GM12801 (cell line): ENCODE results near the gene PPP2R5D.

Source experiments
- TF ChIP-seq, protein P1 (sequence below): IDR thresholded peaks from one replicate; pipeline ENCODE4 v1.5.1; 2011; ENCODE audit warnings: control low read depth; ENCODE audit not compliant: insufficient read length; ENCODE audit errors: extremely low read depth

The PPP2R5D gene

GRCh38 chr6:43024436-43024835, 40.1 kb downstream of the PPP2R5D start:
- TF ChIP-seq, protein P1, sequence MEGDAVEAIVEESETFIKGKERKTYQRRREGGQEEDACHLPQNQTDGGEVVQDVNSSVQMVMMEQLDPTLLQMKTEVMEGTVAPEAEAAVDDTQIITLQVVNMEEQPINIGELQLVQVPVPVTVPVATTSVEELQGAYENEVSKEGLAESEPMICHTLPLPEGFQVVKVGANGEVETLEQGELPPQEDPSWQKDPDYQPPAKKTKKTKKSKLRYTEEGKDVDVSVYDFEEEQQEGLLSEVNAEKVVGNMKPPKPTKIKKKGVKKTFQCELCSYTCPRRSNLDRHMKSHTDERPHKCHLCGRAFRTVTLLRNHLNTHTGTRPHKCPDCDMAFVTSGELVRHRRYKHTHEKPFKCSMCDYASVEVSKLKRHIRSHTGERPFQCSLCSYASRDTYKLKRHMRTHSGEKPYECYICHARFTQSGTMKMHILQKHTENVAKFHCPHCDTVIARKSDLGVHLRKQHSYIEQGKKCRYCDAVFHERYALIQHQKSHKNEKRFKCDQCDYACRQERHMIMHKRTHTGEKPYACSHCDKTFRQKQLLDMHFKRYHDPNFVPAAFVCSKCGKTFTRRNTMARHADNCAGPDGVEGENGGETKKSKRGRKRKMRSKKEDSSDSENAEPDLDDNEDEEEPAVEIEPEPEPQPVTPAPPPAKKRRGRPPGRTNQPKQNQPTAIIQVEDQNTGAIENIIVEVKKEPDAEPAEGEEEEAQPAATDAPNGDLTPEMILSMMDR = no peak

DNA sequence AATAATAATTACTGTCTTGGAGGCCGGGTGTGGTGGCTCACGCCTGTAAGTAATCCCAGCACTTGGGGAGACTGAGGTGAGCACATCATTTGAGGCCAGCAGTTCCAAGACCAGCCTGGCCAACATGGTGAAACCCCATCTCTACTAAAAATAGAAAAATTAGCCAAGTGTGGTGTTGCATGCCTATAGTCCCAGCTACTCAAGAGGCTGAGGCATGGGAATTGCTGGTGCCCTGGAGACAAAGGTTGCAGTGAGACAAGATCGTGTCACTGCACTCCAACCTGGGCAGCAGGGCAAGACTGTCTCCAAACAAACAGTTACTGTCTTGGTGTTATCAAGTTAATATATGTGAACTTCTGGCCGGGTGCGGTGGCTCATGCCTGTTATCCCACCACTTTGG, 42.0 kb downstream of the PPP2R5D start:
- TF ChIP-seq, protein P1 = no peak

DNA sequence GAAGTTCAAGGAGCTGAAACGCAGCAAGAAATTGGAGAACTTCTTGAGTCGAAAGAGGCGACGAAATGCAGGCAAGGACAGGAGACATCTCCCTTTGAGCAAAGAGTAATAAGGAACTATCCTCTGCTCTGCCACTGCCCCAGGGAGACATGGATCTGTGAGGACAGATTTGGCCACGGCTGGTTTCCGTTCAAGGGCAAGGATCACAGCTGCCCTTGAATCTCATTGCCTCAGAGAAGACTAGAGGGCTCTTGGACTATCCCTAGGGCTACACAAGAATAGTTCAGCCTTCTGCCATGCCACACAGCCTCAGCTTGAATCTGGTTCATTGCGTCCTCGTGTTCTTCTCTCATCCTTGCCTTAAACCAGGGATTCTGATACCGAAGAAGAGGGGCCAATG, 44.8 kb downstream of the PPP2R5D start:
- TF ChIP-seq, protein P1 = no peak

DNA sequence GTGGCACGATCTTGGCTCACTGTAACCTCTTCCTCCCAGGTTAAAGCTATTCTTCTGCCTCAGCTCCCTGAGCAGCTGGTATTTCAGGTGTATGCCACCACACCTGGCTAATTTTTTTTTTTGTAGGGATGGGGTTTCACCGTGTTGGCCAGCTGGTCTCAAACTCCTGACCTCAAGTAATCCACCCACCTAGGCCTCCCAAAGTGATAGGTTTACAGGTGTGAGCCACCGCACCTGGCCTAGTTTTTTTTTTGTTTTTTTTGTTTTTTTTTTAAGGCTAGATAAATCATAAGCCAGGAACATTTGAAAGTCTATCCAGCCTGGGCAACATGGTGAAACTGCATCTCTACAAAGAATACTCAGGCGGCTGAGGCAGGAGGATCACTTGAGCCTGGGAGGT, 48.0 kb downstream of the PPP2R5D start:
- TF ChIP-seq, protein P1 = no peak

DNA sequence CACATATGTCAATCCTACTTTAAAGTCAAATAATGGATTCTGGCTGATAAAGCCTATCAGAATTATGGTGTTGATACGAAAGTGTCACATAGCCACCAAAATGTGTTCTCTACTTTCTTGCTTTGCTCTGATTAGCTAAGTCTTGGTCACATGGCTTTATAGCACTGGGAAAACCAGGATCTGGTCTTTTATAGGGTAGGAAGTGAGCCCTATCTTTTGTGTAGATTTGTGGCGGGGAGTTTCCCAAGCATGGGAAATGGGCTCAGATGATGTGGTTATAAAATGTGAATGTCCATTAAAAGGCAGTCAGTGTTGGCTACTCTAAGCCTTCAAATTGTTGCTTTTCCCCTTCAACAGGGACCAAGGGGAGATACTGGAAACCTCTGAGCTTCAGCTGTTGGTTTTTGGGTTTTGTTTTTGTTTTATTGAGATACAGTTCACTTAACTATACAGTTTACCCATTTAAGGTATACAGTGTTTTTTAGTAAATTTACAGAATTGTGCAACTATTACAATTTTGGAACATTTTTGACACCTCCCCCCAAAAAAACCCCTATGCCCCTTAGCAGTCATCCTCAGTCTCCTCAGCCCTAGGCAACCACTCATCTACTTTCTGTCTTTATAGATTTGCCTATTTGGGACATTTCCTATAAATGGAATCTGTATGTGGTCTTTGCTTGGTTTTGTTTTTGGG, 49.3 kb downstream of the PPP2R5D start:
- TF ChIP-seq, protein P1 = no peak

DNA sequence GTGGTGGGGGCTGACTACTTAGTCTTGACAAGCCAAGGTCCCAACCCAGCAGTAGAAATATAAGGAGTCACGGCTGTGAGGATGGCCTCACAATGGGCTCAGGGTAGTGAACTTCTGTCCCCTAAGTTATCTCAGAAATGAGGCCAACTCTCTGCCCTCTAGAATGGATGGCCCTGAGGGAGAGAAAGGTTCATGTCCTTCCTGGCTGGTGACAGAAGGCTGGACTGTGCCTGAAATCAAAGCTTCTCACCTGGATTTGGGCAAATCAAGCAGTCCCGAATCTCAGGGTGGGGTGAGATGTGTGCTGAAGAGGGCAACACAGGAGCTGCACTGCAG, 49.8 kb downstream of the PPP2R5D start:
- TF ChIP-seq, protein P1 = no peak

DNA sequence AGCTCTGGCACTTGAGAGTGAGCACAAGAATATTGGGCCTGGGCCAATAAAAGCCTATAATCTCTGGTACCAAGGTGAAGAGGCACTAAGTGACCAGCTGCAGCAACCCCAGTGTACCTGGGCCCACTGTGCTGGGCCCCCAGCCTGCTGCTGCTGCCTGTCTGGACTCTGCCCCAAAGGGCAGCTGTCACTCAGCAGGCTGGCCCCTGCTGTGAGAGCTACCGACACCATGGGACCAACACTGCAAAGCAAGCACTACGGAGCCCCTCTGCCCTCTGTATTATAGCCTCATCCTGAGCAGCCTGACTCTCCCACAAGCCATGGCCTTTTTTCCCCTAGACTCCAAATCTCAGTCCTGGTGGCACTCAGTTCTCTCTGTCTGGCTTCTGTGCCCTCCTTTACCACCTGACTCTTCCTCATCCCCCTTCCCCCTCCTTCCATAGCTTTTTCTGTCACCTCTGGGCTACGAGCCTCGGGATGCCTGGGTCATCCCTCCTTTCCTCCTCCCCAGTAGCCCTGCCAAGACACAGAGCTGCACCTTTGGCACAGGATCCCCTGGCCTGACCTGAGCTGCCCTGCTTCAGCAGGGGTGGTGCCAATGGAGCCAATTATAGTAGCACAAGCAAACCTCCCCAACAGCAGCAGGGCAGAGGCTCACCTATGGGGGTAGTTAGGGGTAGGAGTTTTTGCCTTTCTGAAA, 51.3 kb downstream of the PPP2R5D start:
- TF ChIP-seq, protein P1 = no peak
